HepG2 (cell line): ENCODE measurements around the gene ZNF343. TPM values are rescaled to one million over a fixed set of nuclear protein-coding genes. Genes with fewer than 3 reads are reported as not detected.
A peak's percentile ranks its signal among the peaks of the same experiment; 100 is the strongest.

Experiments
- ATF1 ChIP-seq: IDR thresholded peaks from 2 replicates; pipeline ENCODE4 v1.6.1; 2016; ENCODE audit warnings: mild to moderate bottlenecking, control low read depth
- DPF2 ChIP-seq: sonication (generic); formaldehyde crosslinking; IDR thresholded peaks from 2 replicates; pipeline ENCODE4 v1.4.0; 2020; ENCODE audit warnings: mild to moderate bottlenecking, low read depth, missing genetic modification reagents, borderline replicate concordance
- ELF1 ChIP-seq: sonication (generic); formaldehyde crosslinking; IDR thresholded peaks from 2 replicates; pipeline ENCODE4 v1.4.0; 2020; ENCODE audit warnings: missing genetic modification reagents
- ESRRA ChIP-seq: sonication (generic); formaldehyde crosslinking; IDR thresholded peaks from 2 replicates; pipeline ENCODE4 v1.5.1; 2020; ENCODE audit warnings: mild to moderate bottlenecking, low read depth, missing genetic modification reagents
- ISL2 ChIP-seq: sonication (generic); formaldehyde crosslinking; IDR thresholded peaks from 2 replicates; pipeline ENCODE4 v1.5.0; 2020; ENCODE audit warnings: missing genetic modification reagents
- MLX ChIP-seq: IDR thresholded peaks from 2 replicates; pipeline ENCODE4 v1.6.1; 2016
- POGZ ChIP-seq: sonication (generic); formaldehyde crosslinking; IDR thresholded peaks from 2 replicates; pipeline ENCODE4 v1.4.0; 2020; ENCODE audit warnings: mild to moderate bottlenecking, missing genetic modification reagents
- POLR2AphosphoS5 ChIP-seq: IDR thresholded peaks from 2 replicates; pipeline ENCODE4 v1.6.1; 2012; ENCODE audit warnings: low read depth, low read length
- SAFB2 ChIP-seq: sonication (generic); formaldehyde crosslinking; IDR thresholded peaks from 2 replicates; pipeline ENCODE4 v1.5.1; 2020; ENCODE audit warnings: missing genetic modification reagents, low read depth, mild to moderate bottlenecking, borderline replicate concordance
- SMAD9 ChIP-seq: sonication (generic); formaldehyde crosslinking; IDR thresholded peaks from 2 replicates; pipeline ENCODE4 v1.5.1; 2020; ENCODE audit warnings: mild to moderate bottlenecking, missing genetic modification reagents
- SMC3 ChIP-seq: IDR thresholded peaks from 2 replicates; pipeline ENCODE4 v1.6.1; 2011; ENCODE audit warnings: low read length, improper control_type of control experiment
- SP140L ChIP-seq: sonication (generic); formaldehyde crosslinking; IDR thresholded peaks from 2 replicates; pipeline ENCODE4 v1.4.0; 2020; ENCODE audit warnings: missing genetic modification reagents, borderline replicate concordance
- SP2 ChIP-seq: sonication (generic); formaldehyde crosslinking; IDR thresholded peaks from 2 replicates; pipeline ENCODE4 v1.5.1; 2020; ENCODE audit warnings: mild to moderate bottlenecking, missing genetic modification reagents
- ZNF260 ChIP-seq: sonication (generic); formaldehyde crosslinking; IDR thresholded peaks from 2 replicates; pipeline ENCODE4 v1.4.0; 2020; ENCODE audit warnings: missing genetic modification reagents, low read depth, mild to moderate bottlenecking, borderline replicate concordance
- ZNF335 ChIP-seq: sonication (generic); formaldehyde crosslinking; IDR thresholded peaks from 2 replicates; pipeline ENCODE4 v1.4.0; 2020; ENCODE audit warnings: missing genetic modification reagents
- ZNF383 ChIP-seq: sonication (generic); formaldehyde crosslinking; IDR thresholded peaks from 2 replicates; pipeline ENCODE4 v1.4.0; 2020; ENCODE audit warnings: missing genetic modification reagents, mild to moderate bottlenecking, borderline replicate concordance
- ZNF468 ChIP-seq: sonication (generic); formaldehyde crosslinking; IDR thresholded peaks from 2 replicates; pipeline ENCODE4 v1.8.0; 2022; ENCODE audit warnings: mild to moderate bottlenecking, moderate library complexity, missing genetic modification reagents
- ZNF580 ChIP-seq: IDR thresholded peaks from 2 replicates; pipeline ENCODE4 v1.6.1; 2016; ENCODE audit warnings: low read depth, borderline replicate concordance
- ZNF780A ChIP-seq: sonication (generic); formaldehyde crosslinking; IDR thresholded peaks from 2 replicates; pipeline ENCODE4 v1.8.0; 2022; ENCODE audit warnings: mild to moderate bottlenecking, missing genetic modification reagents, moderate library complexity
- polyA plus RNA-seq, 8 experiments: library from polyadenylated mRNA; depleted of rRNA in 3 of 8; stranded (reverse) in 7 of 8; unstranded in 1 of 8; fragments of >200 nt; fragmentation: Illumina TruSeq in 4 of 8; extraction: Trizol in 4 of 8; gene quantifications; 2 replicates each; pipeline versions ENCODE4 v1.2.1 to v1.2.3, GENCODE V29; 2011 to 2016; ENCODE audit warnings: low read depth in 4 of 8, missing spikeins in 1 of 8, mixed read lengths in 1 of 8; ENCODE audit not compliant: insufficient read depth in 1 of 8
- total RNA-seq, 5 experiments: library from RNA; depleted of rRNA; stranded (reverse); fragments of >200 nt; fragmentation: Illumina TruSeq; extraction: Trizol; gene quantifications; 2 replicates each; pipeline ENCODE4 v1.2.3, GENCODE V29; 2016; ENCODE audit warnings: low read depth in 1 of 5
- TF ChIP-seq, protein P1 (sequence below): sonication (generic); formaldehyde crosslinking; IDR thresholded peaks from 2 replicates; pipeline ENCODE4 v1.8.0; 2023; ENCODE audit warnings: mild to moderate bottlenecking, missing genetic modification reagents
- TF ChIP-seq, protein P2 (sequence below): sonication (generic); formaldehyde crosslinking; IDR thresholded peaks from 2 replicates; pipeline ENCODE4 v1.4.0; 2020; ENCODE audit warnings: low read depth, mild to moderate bottlenecking, missing genetic modification reagents
- TF ChIP-seq, protein P3 (sequence below): sonication (generic); formaldehyde crosslinking; IDR thresholded peaks from 2 replicates; pipeline ENCODE4 v1.4.0; 2020; ENCODE audit warnings: missing genetic modification reagents; ENCODE audit errors: not compliant biosample characterization
- TF ChIP-seq, protein P4 (sequence below): sonication (generic); formaldehyde crosslinking; IDR thresholded peaks from 2 replicates; pipeline ENCODE4 v1.9.0; 2022; ENCODE audit warnings: low read depth, missing genetic modification reagents

The ZNF343 gene
- total and polyA plus RNA-seq, 2 of the 13 experiments (the other 11 are each of a cell fraction or from before 2014, with no cell fraction given): 16.4 to 22.1 TPM

GRCh38 chr20:2523919-2524708, 15.4 kb upstream of the ZNF343 start (continued):
- TF ChIP-seq MLX (no peak), ZNF383 (CRISPR knock-in tag) (no peak), ZNF468 (no peak), ATF1 (CRISPR knock-in tag) (no peak), ZNF780A (CRISPR knock-in tag) (no peak), SMAD9 (CRISPR knock-in tag) (no peak), DPF2 (CRISPR knock-in tag) (no peak), ZNF580 (CRISPR knock-in tag) (peak; percentile 70; the same call in 1 of the 2 replicates), POGZ (CRISPR knock-in tag) (peak; percentile 89; the same call in 1 of the 2 replicates), SP2 (CRISPR knock-in tag) (no peak), POLR2AphosphoS5 (peak; percentile 78), SMC3 (peak; percentile 36; the same call in 1 of the 2 replicates), ISL2 (no peak), ZNF260 (CRISPR knock-in tag) (no peak), ZNF335 (CRISPR knock-in tag) (no peak), ELF1 (peak; percentile 84), ESRRA (CRISPR knock-in tag) (peak; percentile 56; the same call in 1 of the 2 replicates), SP140L (CRISPR knock-in tag) (no peak), SAFB2 (no peak; the same call in 1 of the 2 replicates)
- TF ChIP-seq, protein P1, sequence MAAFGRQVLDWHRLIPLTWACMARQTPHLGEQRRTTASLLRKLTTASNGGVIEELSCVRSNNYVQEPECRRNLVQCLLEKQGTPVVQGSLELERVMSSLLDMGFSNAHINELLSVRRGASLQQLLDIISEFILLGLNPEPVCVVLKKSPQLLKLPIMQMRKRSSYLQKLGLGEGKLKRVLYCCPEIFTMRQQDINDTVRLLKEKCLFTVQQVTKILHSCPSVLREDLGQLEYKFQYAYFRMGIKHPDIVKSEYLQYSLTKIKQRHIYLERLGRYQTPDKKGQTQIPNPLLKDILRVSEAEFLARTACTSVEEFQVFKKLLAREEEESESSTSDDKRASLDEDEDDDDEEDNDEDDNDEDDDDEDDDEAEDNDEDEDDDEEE: no peak; the same call in 1 of the 2 replicates
- TF ChIP-seq, protein P2, sequence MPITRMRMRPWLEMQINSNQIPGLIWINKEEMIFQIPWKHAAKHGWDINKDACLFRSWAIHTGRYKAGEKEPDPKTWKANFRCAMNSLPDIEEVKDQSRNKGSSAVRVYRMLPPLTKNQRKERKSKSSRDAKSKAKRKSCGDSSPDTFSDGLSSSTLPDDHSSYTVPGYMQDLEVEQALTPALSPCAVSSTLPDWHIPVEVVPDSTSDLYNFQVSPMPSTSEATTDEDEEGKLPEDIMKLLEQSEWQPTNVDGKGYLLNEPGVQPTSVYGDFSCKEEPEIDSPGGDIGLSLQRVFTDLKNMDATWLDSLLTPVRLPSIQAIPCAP (CRISPR knock-in tag): peak; percentile 75; the same call in 1 of the 2 replicates
- TF ChIP-seq, protein P3, sequence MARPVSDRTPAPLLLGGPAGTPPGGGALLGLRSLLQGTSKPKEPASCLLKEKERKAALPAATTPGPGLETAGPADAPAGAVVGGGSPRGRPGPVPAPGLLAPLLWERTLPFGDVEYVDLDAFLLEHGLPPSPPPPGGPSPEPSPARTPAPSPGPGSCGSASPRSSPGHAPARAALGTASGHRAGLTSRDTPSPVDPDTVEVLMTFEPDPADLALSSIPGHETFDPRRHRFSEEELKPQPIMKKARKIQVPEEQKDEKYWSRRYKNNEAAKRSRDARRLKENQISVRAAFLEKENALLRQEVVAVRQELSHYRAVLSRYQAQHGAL (CRISPR knock-in tag): no peak
- TF ChIP-seq, protein P4, sequence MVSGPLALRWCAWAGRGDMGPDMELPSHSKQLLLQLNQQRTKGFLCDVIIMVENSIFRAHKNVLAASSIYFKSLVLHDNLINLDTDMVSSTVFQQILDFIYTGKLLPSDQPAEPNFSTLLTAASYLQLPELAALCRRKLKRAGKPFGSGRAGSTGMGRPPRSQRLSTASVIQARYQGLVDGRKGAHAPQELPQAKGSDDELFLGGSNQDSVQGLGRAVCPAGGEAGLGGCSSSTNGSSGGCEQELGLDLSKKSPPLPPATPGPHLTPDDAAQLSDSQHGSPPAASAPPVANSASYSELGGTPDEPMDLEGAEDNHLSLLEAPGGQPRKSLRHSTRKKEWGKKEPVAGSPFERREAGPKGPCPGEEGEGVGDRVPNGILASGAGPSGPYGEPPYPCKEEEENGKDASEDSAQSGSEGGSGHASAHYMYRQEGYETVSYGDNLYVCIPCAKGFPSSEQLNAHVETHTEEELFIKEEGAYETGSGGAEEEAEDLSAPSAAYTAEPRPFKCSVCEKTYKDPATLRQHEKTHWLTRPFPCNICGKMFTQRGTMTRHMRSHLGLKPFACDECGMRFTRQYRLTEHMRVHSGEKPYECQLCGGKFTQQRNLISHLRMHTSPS (CRISPR knock-in tag): 0 out of 2 replicates have a peak, but pooled peaks have one; percentile 29
